AG10803 (cell line): ENCODE results near the gene RBM6.
"Not testable (repeated sequence)": the region's sequence is repeated elsewhere in the genome, so short reads cannot be mapped to it uniquely, and the experiment has no call there.

Experiments used
- DNase-seq: peaks from one replicate; pipeline ENCODE4 v3.0.0; 2010; ENCODE audit warnings: low read depth
- H3K4me3 ChIP-seq: 2 replicates; pipeline ENCODE4 v1.5.1; 2011; ENCODE audit warnings: mild to moderate bottlenecking, low read length, control low read depth
- TF ChIP-seq, protein P1 (sequence below): conservative IDR thresholded peaks from 2 replicates; pipeline ENCODE4 v1.5.1; 2011; ENCODE audit warnings: mild to moderate bottlenecking, low read length, control low read depth, inconsistent platforms

The RBM6 gene

DNA sequence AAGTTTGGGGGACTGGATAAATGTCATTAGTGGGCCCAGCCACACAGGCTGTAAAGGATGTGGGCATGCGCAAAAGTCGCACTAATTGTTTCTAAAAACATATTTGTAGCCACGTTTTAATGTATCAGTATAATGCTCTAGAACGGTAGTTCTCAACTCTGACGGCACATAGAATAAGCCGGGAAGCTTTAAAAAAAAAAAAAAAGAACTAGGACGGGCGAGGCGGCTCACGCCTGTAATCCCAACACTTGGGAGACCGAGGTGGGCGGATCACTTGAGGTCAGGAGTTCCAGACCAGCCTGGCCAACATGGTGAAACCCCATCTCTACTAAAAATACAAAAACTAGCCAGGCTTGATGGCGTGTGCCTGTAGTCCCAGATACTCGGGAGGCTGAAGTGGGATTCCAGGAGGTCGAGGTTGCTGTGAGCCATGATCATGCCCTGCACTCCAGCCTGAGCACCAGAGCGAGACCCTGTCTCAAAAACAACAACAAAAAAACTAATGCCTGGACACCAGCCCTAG is 9.7 kb upstream of the RBM6 start:
- TF ChIP-seq, protein P1, sequence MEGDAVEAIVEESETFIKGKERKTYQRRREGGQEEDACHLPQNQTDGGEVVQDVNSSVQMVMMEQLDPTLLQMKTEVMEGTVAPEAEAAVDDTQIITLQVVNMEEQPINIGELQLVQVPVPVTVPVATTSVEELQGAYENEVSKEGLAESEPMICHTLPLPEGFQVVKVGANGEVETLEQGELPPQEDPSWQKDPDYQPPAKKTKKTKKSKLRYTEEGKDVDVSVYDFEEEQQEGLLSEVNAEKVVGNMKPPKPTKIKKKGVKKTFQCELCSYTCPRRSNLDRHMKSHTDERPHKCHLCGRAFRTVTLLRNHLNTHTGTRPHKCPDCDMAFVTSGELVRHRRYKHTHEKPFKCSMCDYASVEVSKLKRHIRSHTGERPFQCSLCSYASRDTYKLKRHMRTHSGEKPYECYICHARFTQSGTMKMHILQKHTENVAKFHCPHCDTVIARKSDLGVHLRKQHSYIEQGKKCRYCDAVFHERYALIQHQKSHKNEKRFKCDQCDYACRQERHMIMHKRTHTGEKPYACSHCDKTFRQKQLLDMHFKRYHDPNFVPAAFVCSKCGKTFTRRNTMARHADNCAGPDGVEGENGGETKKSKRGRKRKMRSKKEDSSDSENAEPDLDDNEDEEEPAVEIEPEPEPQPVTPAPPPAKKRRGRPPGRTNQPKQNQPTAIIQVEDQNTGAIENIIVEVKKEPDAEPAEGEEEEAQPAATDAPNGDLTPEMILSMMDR: no peak
- H3K4me3 ChIP-seq: peak overlapping the region; percentile 93
- no peak for DNase-seq

DNA sequence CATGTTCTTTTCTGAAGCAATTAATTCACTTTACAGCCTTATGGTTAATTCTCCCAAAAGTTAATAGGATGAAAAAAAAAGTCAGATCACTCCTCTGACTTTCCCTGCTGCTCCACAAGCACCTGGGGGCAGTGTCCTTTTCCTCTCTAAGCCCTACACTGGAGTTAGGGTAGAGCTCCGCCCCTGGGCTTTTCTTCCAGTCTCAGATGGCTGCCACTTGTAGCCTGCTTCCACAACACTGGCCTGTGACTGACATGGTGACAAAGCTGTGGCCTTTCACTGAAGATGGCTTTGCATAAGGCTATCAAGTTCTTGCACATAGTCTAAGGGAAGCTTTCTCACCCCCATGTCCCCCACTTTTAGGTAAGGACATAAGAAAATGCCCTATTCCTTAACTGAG is 9.0 kb upstream of the RBM6 start:
- no peak for DNase-seq
- TF ChIP-seq, protein P1: no peak
- no peak overlapping the region for H3K4me3 ChIP-seq

DNA sequence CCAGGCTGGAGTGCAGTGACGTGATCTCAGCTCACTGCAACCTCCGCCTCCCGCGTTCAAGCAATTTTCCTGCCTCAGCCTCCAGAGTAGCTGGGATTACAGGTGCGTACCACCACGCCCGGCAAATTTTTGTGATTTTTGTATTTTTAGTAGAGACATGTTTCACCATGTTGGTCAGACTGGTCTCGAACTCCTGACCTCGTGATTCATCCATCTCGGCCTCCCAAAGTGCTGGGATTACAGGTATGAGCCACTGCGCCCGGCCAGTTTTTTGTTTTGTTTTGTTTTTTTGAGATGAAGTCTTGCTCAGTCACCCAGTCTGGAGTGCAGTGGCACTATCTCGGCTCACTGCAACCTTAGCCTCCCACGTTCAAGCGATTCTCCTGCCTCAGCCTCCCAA is 7.7 kb upstream of the RBM6 start:
- not testable (repeated sequence) for H3K4me3 ChIP-seq, DNase-seq

DNA sequence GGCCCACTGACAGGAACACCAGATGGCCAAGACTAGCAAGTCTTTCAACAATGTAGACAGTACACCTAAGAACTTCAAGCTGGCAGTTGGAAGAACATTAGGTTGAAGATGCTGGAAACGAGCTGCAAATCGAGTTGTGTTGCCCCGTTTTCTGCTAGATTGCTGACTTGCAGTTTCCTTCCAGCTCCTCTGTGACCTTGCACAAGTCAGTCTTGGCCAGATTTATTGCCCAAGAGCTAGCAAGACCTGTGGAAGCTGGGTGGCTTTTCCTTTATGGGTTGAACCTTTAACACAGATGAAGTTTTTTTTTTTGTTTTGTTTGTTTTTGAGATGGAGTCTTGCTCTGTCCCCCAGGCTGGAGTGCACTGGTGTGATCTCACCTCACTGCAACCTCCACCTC is 2.9 kb upstream of the RBM6 start:
- DNase-seq: no peak
- TF ChIP-seq, protein P1: no peak
- H3K4me3 ChIP-seq: no peak overlapping the region

DNA sequence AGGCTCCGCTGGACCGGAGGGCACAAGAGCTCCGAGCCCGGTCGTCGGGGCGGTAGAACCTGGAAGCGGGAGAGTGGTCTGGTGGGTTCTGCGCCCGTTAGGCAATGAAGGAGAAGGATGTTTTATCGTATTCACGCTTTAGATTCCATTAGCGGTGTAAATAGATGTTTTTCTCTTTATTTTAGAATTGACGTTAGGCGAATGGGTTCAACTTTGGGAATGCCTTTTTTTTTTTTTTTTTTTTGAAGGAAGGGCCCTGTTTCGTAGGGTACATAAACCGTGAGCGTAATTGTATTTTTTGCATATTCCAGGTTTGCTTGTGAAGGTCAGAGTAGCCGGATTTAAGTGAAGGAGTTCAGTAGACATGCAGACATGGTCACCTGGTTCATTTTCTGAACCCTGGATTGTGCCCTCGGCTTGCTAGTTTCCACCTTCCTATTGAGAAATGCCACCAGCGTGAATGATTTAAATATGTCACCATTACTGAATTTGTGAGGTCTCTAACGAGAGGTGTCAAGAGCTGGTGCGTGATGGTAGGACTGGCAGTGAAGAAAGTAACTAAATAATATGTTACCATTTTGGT is 808 bp downstream of the RBM6 start:
- peak overlapping the region; percentile 93 for H3K4me3 ChIP-seq
- TF ChIP-seq, protein P1: no peak
- DNase-seq: no peak

DNA sequence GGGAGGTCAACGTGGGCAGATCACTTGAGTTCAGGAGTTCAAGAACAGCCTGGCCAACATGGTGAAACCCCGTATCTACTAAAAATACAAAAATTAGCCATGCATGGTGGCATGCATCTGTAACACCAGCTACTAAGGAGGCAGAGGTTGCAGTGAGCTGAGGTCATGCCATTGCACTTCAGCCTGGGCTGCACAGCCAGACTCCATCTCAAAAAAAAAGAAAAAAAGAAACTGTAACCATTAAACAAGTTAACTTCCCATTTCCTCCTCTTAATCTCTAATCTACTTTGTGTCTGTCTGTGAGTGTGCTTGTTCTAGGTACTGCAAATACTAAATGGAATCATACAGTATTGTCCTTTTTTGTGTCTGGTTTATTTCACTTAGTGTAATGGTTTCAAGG is 2.7 kb downstream of the RBM6 start:
- DNase-seq: no peak
- TF ChIP-seq, protein P1: no peak
- no peak overlapping the region for H3K4me3 ChIP-seq

DNA sequence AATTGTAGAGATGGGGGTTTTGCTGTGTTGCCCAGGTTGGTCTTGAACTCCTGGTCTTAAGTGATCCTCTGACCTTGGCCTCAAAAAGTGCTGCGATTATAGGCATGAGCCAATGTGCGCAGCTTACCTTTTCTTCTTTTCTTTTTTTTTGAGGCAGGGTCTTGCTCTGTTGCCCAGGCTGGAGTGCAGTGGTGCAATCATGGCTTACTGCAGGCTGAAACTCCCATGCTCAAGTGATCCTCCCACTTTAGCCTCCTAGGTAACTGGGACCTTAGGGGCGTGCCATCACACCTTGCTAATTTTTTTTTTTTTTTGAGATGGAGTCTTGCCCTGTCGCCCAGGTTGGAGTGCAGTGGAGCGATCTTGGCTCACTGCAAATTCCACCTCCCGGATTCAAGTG is 13.0 kb downstream of the RBM6 start:
- no peak overlapping the region for H3K4me3 ChIP-seq
- DNase-seq: no peak
- TF ChIP-seq, protein P1: no peak

DNA sequence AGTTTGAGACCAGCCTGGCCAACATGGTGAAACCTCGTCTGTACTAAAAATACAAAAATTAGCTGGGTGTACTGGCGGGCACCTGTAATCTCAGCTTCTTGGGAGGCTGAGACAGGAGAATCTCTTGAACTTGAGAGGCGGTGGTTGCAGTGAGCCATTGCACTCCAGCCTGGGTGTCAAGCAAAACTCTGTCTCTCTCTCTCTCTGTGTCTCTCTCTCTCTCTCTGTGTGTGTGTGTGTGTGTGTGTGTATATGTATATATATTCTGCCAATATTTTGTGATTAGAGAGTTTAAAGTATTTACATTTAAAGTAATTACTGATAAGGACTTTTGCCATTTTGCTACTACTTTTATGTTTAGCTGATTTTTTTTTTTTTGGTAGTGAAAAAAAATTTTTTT is 15.7 kb downstream of the RBM6 start:
- DNase-seq: no peak
- no peak overlapping the region for H3K4me3 ChIP-seq
- TF ChIP-seq, protein P1: no peak
